Fibroblast of skin of left biceps (primary cell): ENCODE results near the gene MARCHF2.
"Not testable (repeated sequence)": the region's sequence is repeated elsewhere in the genome, so short reads cannot be mapped to it uniquely, and the experiment has no call there.

Experiments
- DNase-seq, 2 experiments: peaks; one replicate each; pipeline ENCODE4 v3.0.0-alpha.2; 2013; ENCODE audit warnings: low read depth in 2 of 2

Gene MARCHF2

GRCh38 chr19:8410718-8411117, 2.4 kb upstream of the MARCHF2 start:
- not testable (repeated sequence) for DNase-seq

GRCh38 chr19:8413629-8413995, 507 bp downstream of the MARCHF2 start:
- no peak for DNase-seq

GRCh38 chr19:8416796-8417195, 3.7 kb downstream of the MARCHF2 start:
- DNase-seq = no peak

GRCh38 chr19:8421484-8422461, 8.7 kb downstream of the MARCHF2 start:
- no peak for DNase-seq

- DNase-seq = peak; percentile 83 to 84
Measured at GRCh38 chr19:8423817-8424223, 10.7 kb downstream of the MARCHF2 start.

- not testable (repeated sequence) for DNase-seq
Measured at GRCh38 chr19:8425331-8425730, 12.2 kb downstream of the MARCHF2 start.

- no peak for DNase-seq
Measured at GRCh38 chr19:8426283-8426682, 13.2 kb downstream of the MARCHF2 start.

- DNase-seq = no peak
Measured at GRCh38 chr19:8429044-8429443, 15.9 kb downstream of the MARCHF2 start.

GRCh38 chr19:8429826-8430225, 16.7 kb downstream of the MARCHF2 start:
- no peak for DNase-seq

- DNase-seq = no peak
Measured at GRCh38 chr19:8430650-8431049, 17.5 kb downstream of the MARCHF2 start.

GRCh38 chr19:8438236-8438635, 25.1 kb downstream of the MARCHF2 start:
- DNase-seq = no peak

- DNase-seq = no peak
Measured at GRCh38 chr19:8441725-8442544, 28.8 kb downstream of the MARCHF2 start.

- DNase-seq = not testable (repeated sequence)
Measured at GRCh38 chr19:8444140-8444676, 31.1 kb downstream of the MARCHF2 start.

- peak; percentile 92 to 93 for DNase-seq
Measured at GRCh38 chr19:8444677-8445487, 31.8 kb downstream of the MARCHF2 start, which contains the start of gene HNRNPM. HNRNPM (plus strand) TSS chr19:8444975; CDS start chr19:8444999, 24 bp downstream.

- DNase-seq = no peak
Measured at GRCh38 chr19:8445488-8446001, 32.4 kb downstream of the MARCHF2 start.

GRCh38 chr19:8446061-8446709, 33.1 kb downstream of the MARCHF2 start:
- no peak for DNase-seq

- DNase-seq = no peak
Measured at GRCh38 chr19:8449830-8450229, 36.7 kb downstream of the MARCHF2 start.

- no peak for DNase-seq
Measured at GRCh38 chr19:8451377-8451776, 38.3 kb downstream of the MARCHF2 start.

GRCh38 chr19:8451885-8452284, 38.8 kb downstream of the MARCHF2 start:
- no peak for DNase-seq

GRCh38 chr19:8452446-8453123, 39.5 kb downstream of the MARCHF2 start:
- DNase-seq = no peak
